Hepatocyte (in vitro differentiated cells): Measurements from ENCODE around the gene FAM117B. TPM values are rescaled to one million over a fixed set of nuclear protein-coding genes. Genes with fewer than 3 reads are reported as not detected.

Source experiments
- DNase-seq: peaks from one replicate; pipeline ENCODE4 v3.0.0-alpha.2; 2016; ENCODE audit warnings: low spot score
- H2AFZ ChIP-seq: fragments of 200-600 bp; sonication (generic); 2 replicates; pipeline ENCODE4 v1.6.0; 2016; ENCODE audit warnings: antibody characterized with exemption, mild to moderate bottlenecking
- H3K27ac ChIP-seq: fragments of 200-600 bp; sonication (generic); 2 replicates; pipeline ENCODE4 v1.5.1; 2016; ENCODE audit warnings: mild to moderate bottlenecking
- H3K27me3 ChIP-seq: fragments of 200-600 bp; sonication (generic); 2 replicates; pipeline ENCODE4 v1.6.1; 2016
- H3K36me3 ChIP-seq: fragments of 200-600 bp; sonication (generic); replicated peaks from 2 replicates; pipeline ENCODE4 v1.5.1; 2016; ENCODE audit warnings: low read depth; ENCODE audit not compliant: insufficient read depth
- H3K4me1 ChIP-seq: fragments of 200-600 bp; sonication (generic); 2 replicates; pipeline ENCODE4 v1.5.1; 2016; ENCODE audit warnings: mild to moderate bottlenecking, moderate library complexity; ENCODE audit not compliant: insufficient read depth
- H3K4me2 ChIP-seq: fragments of 200-600 bp; sonication (generic); 2 replicates; pipeline ENCODE4 v1.6.0; 2016
- H3K4me3 ChIP-seq: fragments of 200-600 bp; sonication (generic); 2 replicates; pipeline ENCODE4 v1.5.1; 2016; ENCODE audit warnings: mild to moderate bottlenecking
- H3K79me2 ChIP-seq: fragments of 200-600 bp; sonication (generic); 2 replicates; pipeline ENCODE4 v1.6.0; 2017; ENCODE audit warnings: mild to moderate bottlenecking
- H3K9me2 ChIP-seq: fragments of 200-600 bp; sonication (generic); replicated peaks from 2 replicates; pipeline ENCODE4 v1.6.0; 2017; ENCODE audit warnings: mild to moderate bottlenecking; ENCODE audit not compliant: insufficient read depth
- H3K9me3 ChIP-seq: fragments of 200-600 bp; sonication (generic); 2 replicates; pipeline ENCODE4 v1.5.1; 2016; ENCODE audit warnings: low read depth, mild to moderate bottlenecking
- H4K20me1 ChIP-seq: fragments of 200-600 bp; sonication (generic); 2 replicates; pipeline ENCODE4 v1.6.0; 2016; ENCODE audit warnings: mild to moderate bottlenecking; ENCODE audit not compliant: insufficient read depth, poor library complexity, severe bottlenecking
- CTCF ChIP-seq: fragments of 200-600 bp; sonication (generic); IDR thresholded peaks from 2 replicates; pipeline ENCODE4 v1.5.1; 2016; ENCODE audit warnings: antibody characterized with exemption, mild to moderate bottlenecking; ENCODE audit not compliant: poor library complexity
- EZH2 ChIP-seq: fragments of 200-600 bp; sonication (generic); IDR thresholded peaks from 2 replicates; pipeline ENCODE4 v1.6.1; 2016; ENCODE audit warnings: antibody characterized with exemption, mild to moderate bottlenecking, borderline replicate concordance
- EZH2phosphoT487 ChIP-seq: fragments of 200-600 bp; sonication (generic); IDR thresholded peaks from one replicate; pipeline ENCODE4 v1.6.1; 2018; ENCODE audit warnings: antibody characterized with exemption, mild to moderate bottlenecking, low read depth, moderate library complexity; ENCODE audit not compliant: unreplicated experiment, severe bottlenecking
- WGBS: methylation state at CpG from one replicate; pipeline ENCODE4 v1.1.6; 2016; ENCODE audit warnings: low lambda C conversion rate; ENCODE audit errors: missing lambda C conversion rate; 5-methylcytosine and 5-hydroxymethylcytosine counted together
- polyA plus RNA-seq: library from polyadenylated mRNA; unstranded; fragments of >200 nt; fragmentation: Nextera tagmentation; extraction: Ambion mirVana; gene quantifications from 2 replicates; pipeline ENCODE4 v1.2.1, GENCODE V29; 2016
- total RNA-seq: library from RNA; depleted of rRNA; stranded (reverse); fragments of >200 nt; gene quantifications from 2 replicates; pipeline ENCODE4 v1.2.3, GENCODE V29; 2014

Gene FAM117B
- total and polyA plus RNA-seq, 2 experiments from 2014 or later, result 9.0 to 13.8 TPM

GRCh38 chr2:202680512-202680911, 45.7 kb downstream of the FAM117B start:
- 100% methylated on average over 1 of the region's 1 CpG for WGBS
- Histone ChIP-seq H4K20me1 (no peaks in the 10 kb centered on the region), H3K79me2 (peaks cover 64% of the 10 kb centered on the region), H3K9me2 (no peaks in the 10 kb centered on the region), H3K27ac (no peak overlapping the region), H3K4me2 (no peak overlapping the region), H3K36me3 (no peaks in the 10 kb centered on the region), H3K9me3 (no peaks in the 10 kb centered on the region), H2AFZ (no peak overlapping the region), H3K27me3 (no peaks in the 10 kb centered on the region), H3K4me3 (no peak overlapping the region), H3K4me1 (no peaks in the 10 kb centered on the region)
- DNase-seq, result no peak
- TF ChIP-seq EZH2phosphoT487 (no peak), CTCF (no peak), EZH2 (no peak)

- no peak overlapping the region for H2AFZ ChIP-seq
- no peaks in the 10 kb centered on the region for H3K36me3 ChIP-seq
- peaks cover 60% of the 10 kb centered on the region for H3K79me2 ChIP-seq
- TF ChIP-seq EZH2phosphoT487 (no peak), EZH2 (no peak), CTCF (no peak)
- no peak overlapping the region for H3K27ac ChIP-seq
- WGBS, result 93% methylated on average over 9 of the region's 9 CpGs
- H3K9me2 ChIP-seq, result no peaks in the 10 kb centered on the region
- H3K4me3 ChIP-seq, result no peak overlapping the region
- H3K4me2 ChIP-seq, result no peak overlapping the region
- H3K4me1 ChIP-seq, result no peaks in the 10 kb centered on the region
- no peaks in the 10 kb centered on the region for H3K27me3 ChIP-seq
- no peaks in the 10 kb centered on the region for H4K20me1 ChIP-seq
- DNase-seq, result no peak
- H3K9me3 ChIP-seq, result no peaks in the 10 kb centered on the region
Measured at GRCh38 chr2:202681688-202682205, 47.0 kb downstream of the FAM117B start.

- no peaks in the 10 kb centered on the region for H4K20me1 ChIP-seq
- H3K4me1 ChIP-seq, result no peaks in the 10 kb centered on the region
- WGBS, result 94% methylated on average over 12 of the region's 12 CpGs
- no peaks in the 10 kb centered on the region for H3K9me2 ChIP-seq
- no peak overlapping the region for H2AFZ ChIP-seq
- no peak for TF ChIP-seq EZH2
- no peak for TF ChIP-seq CTCF
- no peak for TF ChIP-seq EZH2phosphoT487
- no peaks in the 10 kb centered on the region for H3K9me3 ChIP-seq
- no peak overlapping the region for H3K4me2 ChIP-seq
- H3K27me3 ChIP-seq, result no peaks in the 10 kb centered on the region
- peaks cover 62% of the 10 kb centered on the region for H3K79me2 ChIP-seq
- DNase-seq, result no peak
- no peak overlapping the region for H3K4me3 ChIP-seq
- H3K27ac ChIP-seq, result no peak overlapping the region
- no peaks in the 10 kb centered on the region for H3K36me3 ChIP-seq
Measured at GRCh38 chr2:202682274-202682673, 47.5 kb downstream of the FAM117B start.

GRCh38 chr2:202687276-202687675, 52.5 kb downstream of the FAM117B start:
- Histone ChIP-seq H3K9me3 (no peaks in the 10 kb centered on the region), H3K36me3 (no peaks in the 10 kb centered on the region), H3K79me2 (peaks cover 57% of the 10 kb centered on the region), H3K27me3 (no peaks in the 10 kb centered on the region), H3K4me1 (no peaks in the 10 kb centered on the region), H3K27ac (no peak overlapping the region), H3K9me2 (no peaks in the 10 kb centered on the region), H3K4me2 (no peak overlapping the region), H4K20me1 (no peaks in the 10 kb centered on the region), H2AFZ (no peak overlapping the region), H3K4me3 (no peak overlapping the region)
- DNase-seq, result no peak
- TF ChIP-seq EZH2phosphoT487, result no peak
- TF ChIP-seq CTCF, result no peak
- no peak for TF ChIP-seq EZH2
- WGBS, result 95% methylated on average over 3 of the region's 3 CpGs
